Hepatocyte (in vitro differentiated cells): Measurements from ENCODE around the gene NUDT14. TPM values are rescaled to one million over a fixed set of nuclear protein-coding genes. Genes with fewer than 3 reads are reported as not detected.
A peak's percentile ranks its signal among the peaks of the same experiment; 100 is the strongest.

Experiments
- DNase-seq: peaks from one replicate; pipeline ENCODE4 v3.0.0-alpha.2; 2016; ENCODE audit warnings: low spot score
- H2AFZ ChIP-seq: fragments of 200-600 bp; sonication (generic); 2 replicates; pipeline ENCODE4 v1.6.0; 2016; ENCODE audit warnings: antibody characterized with exemption, mild to moderate bottlenecking
- H3K27ac ChIP-seq: fragments of 200-600 bp; sonication (generic); 2 replicates; pipeline ENCODE4 v1.5.1; 2016; ENCODE audit warnings: mild to moderate bottlenecking
- H3K27me3 ChIP-seq: fragments of 200-600 bp; sonication (generic); 2 replicates; pipeline ENCODE4 v1.6.1; 2016
- H3K36me3 ChIP-seq: fragments of 200-600 bp; sonication (generic); replicated peaks from 2 replicates; pipeline ENCODE4 v1.5.1; 2016; ENCODE audit warnings: low read depth; ENCODE audit not compliant: insufficient read depth
- H3K4me1 ChIP-seq: fragments of 200-600 bp; sonication (generic); 2 replicates; pipeline ENCODE4 v1.5.1; 2016; ENCODE audit warnings: mild to moderate bottlenecking, moderate library complexity; ENCODE audit not compliant: insufficient read depth
- H3K4me2 ChIP-seq: fragments of 200-600 bp; sonication (generic); 2 replicates; pipeline ENCODE4 v1.6.0; 2016
- H3K4me3 ChIP-seq: fragments of 200-600 bp; sonication (generic); 2 replicates; pipeline ENCODE4 v1.5.1; 2016; ENCODE audit warnings: mild to moderate bottlenecking
- H3K79me2 ChIP-seq: fragments of 200-600 bp; sonication (generic); 2 replicates; pipeline ENCODE4 v1.6.0; 2017; ENCODE audit warnings: mild to moderate bottlenecking
- H3K9me2 ChIP-seq: fragments of 200-600 bp; sonication (generic); replicated peaks from 2 replicates; pipeline ENCODE4 v1.6.0; 2017; ENCODE audit warnings: mild to moderate bottlenecking; ENCODE audit not compliant: insufficient read depth
- H3K9me3 ChIP-seq: fragments of 200-600 bp; sonication (generic); 2 replicates; pipeline ENCODE4 v1.5.1; 2016; ENCODE audit warnings: low read depth, mild to moderate bottlenecking
- H4K20me1 ChIP-seq: fragments of 200-600 bp; sonication (generic); 2 replicates; pipeline ENCODE4 v1.6.0; 2016; ENCODE audit warnings: mild to moderate bottlenecking; ENCODE audit not compliant: insufficient read depth, poor library complexity, severe bottlenecking
- EZH2 ChIP-seq: fragments of 200-600 bp; sonication (generic); IDR thresholded peaks from 2 replicates; pipeline ENCODE4 v1.6.1; 2016; ENCODE audit warnings: antibody characterized with exemption, mild to moderate bottlenecking, borderline replicate concordance
- EZH2phosphoT487 ChIP-seq: fragments of 200-600 bp; sonication (generic); IDR thresholded peaks from one replicate; pipeline ENCODE4 v1.6.1; 2018; ENCODE audit warnings: antibody characterized with exemption, mild to moderate bottlenecking, low read depth, moderate library complexity; ENCODE audit not compliant: unreplicated experiment, severe bottlenecking
- WGBS: methylation state at CpG from one replicate; pipeline ENCODE4 v1.1.6; 2016; ENCODE audit warnings: low lambda C conversion rate; ENCODE audit errors: missing lambda C conversion rate; 5-methylcytosine and 5-hydroxymethylcytosine counted together
- polyA plus RNA-seq: library from polyadenylated mRNA; unstranded; fragments of >200 nt; fragmentation: Nextera tagmentation; extraction: Ambion mirVana; gene quantifications from 2 replicates; pipeline ENCODE4 v1.2.1, GENCODE V29; 2016
- total RNA-seq: library from RNA; depleted of rRNA; stranded (reverse); fragments of >200 nt; gene quantifications from 2 replicates; pipeline ENCODE4 v1.2.3, GENCODE V29; 2014
- TF ChIP-seq, protein P1 (sequence below): fragments of 200-600 bp; sonication (generic); IDR thresholded peaks from 2 replicates; pipeline ENCODE4 v1.5.1; 2016; ENCODE audit warnings: antibody characterized with exemption, mild to moderate bottlenecking; ENCODE audit not compliant: poor library complexity

NUDT14 gene
- total and polyA plus RNA-seq, 2 experiments from 2014 or later: 47.4 to 98.1 TPM

DNA sequence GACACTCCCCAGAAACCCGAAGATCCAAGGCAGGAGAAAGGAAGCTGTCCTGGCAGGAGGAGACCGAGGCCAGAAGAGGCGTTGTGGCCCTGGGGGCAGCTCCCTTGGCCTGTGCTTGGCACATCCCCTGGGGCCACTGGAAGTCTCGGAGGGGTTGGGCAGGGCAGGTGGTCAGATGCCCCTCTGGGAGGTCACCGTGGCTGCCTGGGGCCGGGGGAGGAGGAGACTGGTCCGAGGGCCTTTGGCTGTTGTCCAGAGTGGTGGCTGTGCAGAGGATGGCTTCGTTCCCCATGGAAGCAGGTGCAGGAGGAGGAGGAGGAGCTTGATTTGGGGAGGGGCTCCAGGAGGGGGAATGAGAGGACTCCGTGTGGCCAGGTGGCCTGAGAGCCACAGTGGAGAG, 3.3 kb upstream of the NUDT14 start:
- peaks cover 8% of the 10 kb centered on the region for H3K4me1 ChIP-seq
- H3K36me3 ChIP-seq: no peaks in the 10 kb centered on the region
- no peaks in the 10 kb centered on the region for H3K9me3 ChIP-seq
- no peak overlapping the region for H3K27ac ChIP-seq
- H3K4me3 ChIP-seq: no peak overlapping the region
- peaks cover 2% of the 10 kb centered on the region for H4K20me1 ChIP-seq
- no peak overlapping the region for H3K4me2 ChIP-seq
- peaks cover 11% of the 10 kb centered on the region for H3K79me2 ChIP-seq
- no peak for TF ChIP-seq EZH2
- TF ChIP-seq EZH2phosphoT487: no peak
- TF ChIP-seq, protein P1, sequence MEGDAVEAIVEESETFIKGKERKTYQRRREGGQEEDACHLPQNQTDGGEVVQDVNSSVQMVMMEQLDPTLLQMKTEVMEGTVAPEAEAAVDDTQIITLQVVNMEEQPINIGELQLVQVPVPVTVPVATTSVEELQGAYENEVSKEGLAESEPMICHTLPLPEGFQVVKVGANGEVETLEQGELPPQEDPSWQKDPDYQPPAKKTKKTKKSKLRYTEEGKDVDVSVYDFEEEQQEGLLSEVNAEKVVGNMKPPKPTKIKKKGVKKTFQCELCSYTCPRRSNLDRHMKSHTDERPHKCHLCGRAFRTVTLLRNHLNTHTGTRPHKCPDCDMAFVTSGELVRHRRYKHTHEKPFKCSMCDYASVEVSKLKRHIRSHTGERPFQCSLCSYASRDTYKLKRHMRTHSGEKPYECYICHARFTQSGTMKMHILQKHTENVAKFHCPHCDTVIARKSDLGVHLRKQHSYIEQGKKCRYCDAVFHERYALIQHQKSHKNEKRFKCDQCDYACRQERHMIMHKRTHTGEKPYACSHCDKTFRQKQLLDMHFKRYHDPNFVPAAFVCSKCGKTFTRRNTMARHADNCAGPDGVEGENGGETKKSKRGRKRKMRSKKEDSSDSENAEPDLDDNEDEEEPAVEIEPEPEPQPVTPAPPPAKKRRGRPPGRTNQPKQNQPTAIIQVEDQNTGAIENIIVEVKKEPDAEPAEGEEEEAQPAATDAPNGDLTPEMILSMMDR: no peak
- 72% methylated on average over 9 of the region's 9 CpGs for WGBS
- H3K27me3 ChIP-seq: no peaks in the 10 kb centered on the region
- H2AFZ ChIP-seq: no peak overlapping the region
- no peaks in the 10 kb centered on the region for H3K9me2 ChIP-seq
- DNase-seq: no peak

DNA sequence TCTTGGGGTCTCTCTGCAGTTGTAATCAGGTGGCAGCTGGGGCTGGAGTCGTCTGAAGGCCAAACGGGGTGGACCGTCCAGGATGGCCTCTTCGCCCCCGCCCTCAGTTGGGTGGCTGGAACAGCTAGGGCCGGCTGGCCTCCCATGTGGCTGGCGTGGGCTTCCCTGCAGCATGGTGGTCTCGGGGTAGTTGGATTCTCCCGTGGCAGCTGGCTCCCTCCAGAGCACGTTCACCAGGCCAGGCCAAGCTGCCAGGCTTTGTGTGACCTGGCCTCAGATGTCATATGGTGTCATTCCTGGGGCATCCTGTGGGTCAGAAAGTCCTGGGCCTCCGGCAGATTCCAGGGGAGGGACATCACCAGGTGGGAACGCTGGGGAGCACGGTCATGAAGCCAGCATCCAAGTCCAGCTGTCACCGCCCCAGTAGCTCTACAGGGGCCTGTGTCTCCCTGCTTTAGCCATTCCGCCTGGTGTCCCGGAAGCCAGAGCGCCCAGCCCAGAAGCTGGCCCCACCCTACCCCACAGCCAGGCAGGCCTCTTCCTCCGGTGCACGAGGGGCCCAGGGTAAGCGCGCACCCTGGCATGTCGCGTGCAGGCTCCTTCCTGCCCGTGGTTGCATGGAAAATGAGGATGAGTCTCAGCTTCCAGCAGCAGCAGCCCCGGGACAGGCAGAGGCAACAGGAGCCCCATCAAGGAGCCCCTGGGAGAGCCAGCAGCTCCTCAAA, 1.3 kb upstream of the NUDT14 start:
- H3K4me1 ChIP-seq: peaks cover 8% of the 10 kb centered on the region
- H3K9me3 ChIP-seq: no peaks in the 10 kb centered on the region
- no peak for DNase-seq
- no peaks in the 10 kb centered on the region for H3K36me3 ChIP-seq
- peaks cover 11% of the 10 kb centered on the region for H3K79me2 ChIP-seq
- no peak overlapping the region for H2AFZ ChIP-seq
- peaks cover 5% of the 10 kb centered on the region for H4K20me1 ChIP-seq
- 87% methylated on average over 24 of the region's 25 CpGs for WGBS
- TF ChIP-seq EZH2 (no peak), EZH2phosphoT487 (no peak)
- TF ChIP-seq, protein P1: no peak
- H3K4me3 ChIP-seq: no peak overlapping the region
- H3K4me2 ChIP-seq: no peak overlapping the region
- no peak overlapping the region for H3K27ac ChIP-seq
- no peaks in the 10 kb centered on the region for H3K27me3 ChIP-seq
- no peaks in the 10 kb centered on the region for H3K9me2 ChIP-seq

DNA sequence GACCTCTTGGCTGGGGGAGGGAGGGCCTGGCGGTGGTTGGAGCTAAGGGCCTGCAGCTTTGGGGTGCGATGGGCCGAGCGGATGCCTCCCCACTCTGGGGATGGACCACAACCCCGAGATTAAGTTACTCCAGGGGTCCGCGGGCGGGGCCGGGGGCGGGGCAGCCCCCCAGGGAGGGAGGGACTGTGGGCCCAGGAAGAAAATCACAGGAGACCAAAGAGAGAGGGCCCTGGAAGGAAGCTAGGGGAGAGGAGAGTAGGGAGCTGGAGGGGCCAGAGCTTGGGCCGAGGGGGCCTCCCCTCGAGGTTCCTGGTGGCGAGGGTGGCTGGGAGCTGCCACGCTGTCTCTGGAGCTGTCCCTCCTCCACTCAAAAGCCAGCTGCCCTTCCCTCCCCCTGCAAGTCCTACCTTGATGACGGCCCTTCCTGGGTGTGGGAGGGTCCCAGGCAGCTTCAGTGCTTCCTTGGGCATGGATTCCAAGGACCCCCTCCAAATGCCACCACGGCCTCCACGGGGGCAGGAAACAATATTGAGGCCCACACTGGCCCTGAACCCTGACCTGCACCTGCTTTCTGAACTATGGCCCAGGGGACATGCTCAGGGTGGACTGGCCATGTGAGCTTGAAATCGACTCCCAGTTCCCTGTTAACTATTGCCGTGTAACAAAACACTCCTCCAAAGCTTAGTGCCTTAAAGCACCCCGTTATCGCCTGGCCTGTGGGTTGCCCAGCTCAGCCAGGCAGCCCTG, 610 bp upstream of the NUDT14 start:
- WGBS: 80% methylated on average over 9 of the region's 21 CpGs
- H3K4me3 ChIP-seq: no peak overlapping the region
- no peak for DNase-seq
- peak overlapping the region; percentile 99 for H3K4me2 ChIP-seq
- no peaks in the 10 kb centered on the region for H3K36me3 ChIP-seq
- no peaks in the 10 kb centered on the region for H3K9me3 ChIP-seq
- H3K4me1 ChIP-seq: peaks cover 8% of the 10 kb centered on the region
- TF ChIP-seq EZH2phosphoT487 (no peak), EZH2 (no peak)
- TF ChIP-seq, protein P1: no peak
- no peaks in the 10 kb centered on the region for H3K27me3 ChIP-seq
- peak overlapping the region; percentile 40 for H2AFZ ChIP-seq
- H3K9me2 ChIP-seq: no peaks in the 10 kb centered on the region
- H3K79me2 ChIP-seq: peaks cover 11% of the 10 kb centered on the region
- peaks cover 5% of the 10 kb centered on the region for H4K20me1 ChIP-seq
- H3K27ac ChIP-seq: no peak overlapping the region
